GM12891 (cell line): ENCODE measurements around the gene SPATA16.
"Not testable (repeated sequence)": the region's sequence is repeated elsewhere in the genome, so short reads cannot be mapped to it uniquely, and the experiment has no call there.

Experiments used
- POLR2A ChIP-seq: IDR thresholded peaks from 2 replicates; pipeline ENCODE4 v1.6.1; 2011; ENCODE audit warnings: low read depth, low read length, control low read depth
- POLR2AphosphoS5 ChIP-seq: IDR thresholded peaks from 2 replicates; pipeline ENCODE4 v1.6.1; 2011; ENCODE audit warnings: low read depth, low read length, control low read depth
- POU2F2 ChIP-seq: IDR thresholded peaks from 2 replicates; pipeline ENCODE4 v1.6.1; 2011; ENCODE audit warnings: low read depth, mild to moderate bottlenecking, control low read depth, low read length, moderate library complexity
- SPI1 ChIP-seq: IDR thresholded peaks from 2 replicates; pipeline ENCODE4 v1.6.1; 2011; ENCODE audit warnings: low read depth, low read length, control low read depth

- not testable (repeated sequence) for TF ChIP-seq POLR2A, POU2F2, SPI1, POLR2AphosphoS5
Observed at GRCh38 chr3:173183022-173183421, 42.0 kb upstream of the SPATA16 start.
